GM23338 (cell line): ENCODE data around the gene TRABD.

ENCODE experiments used
- EZH2phosphoT487 ChIP-seq: fragments of 200-600 bp; sonication (generic); IDR thresholded peaks from one replicate; pipeline ENCODE4 v1.8.1; 2018; ENCODE audit warnings: antibody characterized with exemption; ENCODE audit not compliant: unreplicated experiment
- NANOG ChIP-seq: IDR thresholded peaks from 2 replicates; pipeline ENCODE4 v1.6.1; 2016; ENCODE audit warnings: antibody characterized with exemption, borderline replicate concordance
- TF ChIP-seq, protein P1 (sequence below), 2 experiments: fragments of 200-600 bp in 1 of 2; sonication (generic) in 1 of 2; conservative IDR thresholded peaks; 2 replicates each; pipeline versions ENCODE4 v1.5.1 to v1.6.1; 2016 to 2017; ENCODE audit warnings: antibody characterized with exemption in 2 of 2, low read depth in 2 of 2, mild to moderate bottlenecking in 2 of 2, moderate library complexity in 1 of 2

DNA sequence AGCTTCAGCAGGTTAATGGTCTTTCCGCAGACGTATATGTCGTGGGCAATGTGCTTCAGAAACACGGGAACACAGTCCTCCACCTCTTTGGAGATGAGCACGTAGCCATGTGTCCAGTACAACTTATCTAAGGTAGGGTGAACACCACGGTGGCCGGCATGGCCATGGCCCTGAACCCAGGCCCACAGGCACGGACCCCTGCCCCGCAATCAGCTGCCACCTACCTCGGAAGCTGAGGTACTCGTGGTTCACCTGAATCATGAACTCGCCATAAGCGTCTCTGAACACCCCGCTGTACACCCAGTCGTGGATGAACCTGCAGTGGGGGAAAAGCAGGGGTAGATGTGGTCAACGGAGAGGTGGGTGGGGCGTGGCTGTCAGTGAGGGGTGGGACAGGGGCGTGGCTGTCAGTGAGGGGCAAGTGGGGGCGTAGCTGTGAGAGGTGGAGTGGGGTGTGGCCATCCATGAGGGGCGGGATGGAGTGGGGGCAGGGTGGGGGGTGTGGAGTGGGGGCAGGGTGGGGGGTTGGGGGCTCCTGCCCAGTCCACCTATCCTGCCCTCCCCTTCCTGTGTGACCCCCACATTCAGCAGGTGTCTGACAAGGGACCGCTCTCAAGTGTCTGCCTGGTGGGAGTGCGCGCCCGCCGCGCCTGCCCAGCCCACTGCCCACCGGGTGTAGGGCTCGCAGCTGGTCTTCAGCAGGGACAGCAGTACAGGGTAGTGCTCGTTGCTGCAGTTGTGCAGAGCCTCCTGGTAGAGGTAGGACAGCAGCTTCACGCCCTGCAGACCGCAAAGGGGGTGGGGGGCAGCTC lies 40.6 kb downstream of the TRABD start:
- TF ChIP-seq, protein P1, sequence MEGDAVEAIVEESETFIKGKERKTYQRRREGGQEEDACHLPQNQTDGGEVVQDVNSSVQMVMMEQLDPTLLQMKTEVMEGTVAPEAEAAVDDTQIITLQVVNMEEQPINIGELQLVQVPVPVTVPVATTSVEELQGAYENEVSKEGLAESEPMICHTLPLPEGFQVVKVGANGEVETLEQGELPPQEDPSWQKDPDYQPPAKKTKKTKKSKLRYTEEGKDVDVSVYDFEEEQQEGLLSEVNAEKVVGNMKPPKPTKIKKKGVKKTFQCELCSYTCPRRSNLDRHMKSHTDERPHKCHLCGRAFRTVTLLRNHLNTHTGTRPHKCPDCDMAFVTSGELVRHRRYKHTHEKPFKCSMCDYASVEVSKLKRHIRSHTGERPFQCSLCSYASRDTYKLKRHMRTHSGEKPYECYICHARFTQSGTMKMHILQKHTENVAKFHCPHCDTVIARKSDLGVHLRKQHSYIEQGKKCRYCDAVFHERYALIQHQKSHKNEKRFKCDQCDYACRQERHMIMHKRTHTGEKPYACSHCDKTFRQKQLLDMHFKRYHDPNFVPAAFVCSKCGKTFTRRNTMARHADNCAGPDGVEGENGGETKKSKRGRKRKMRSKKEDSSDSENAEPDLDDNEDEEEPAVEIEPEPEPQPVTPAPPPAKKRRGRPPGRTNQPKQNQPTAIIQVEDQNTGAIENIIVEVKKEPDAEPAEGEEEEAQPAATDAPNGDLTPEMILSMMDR (conservative IDR thresholded peaks at IDR 0.05; ENCODE audit: low read depth in 2 of 2), result no peak
- TF ChIP-seq EZH2phosphoT487 (no peak), NANOG (no peak)
